DOHH2 (cell line): ENCODE measurements around the gene FOXP4.

Experiments used
- H3F3A ChIP-seq: fragments of 200-600 bp; sonication (generic), shearing (Covaris generic); 2 replicates; pipeline ENCODE4 v1.6.0; 2016; ENCODE audit warnings: antibody characterized with exemption, mild to moderate bottlenecking; ENCODE audit not compliant: control insufficient read depth, insufficient read depth
- H3K27ac ChIP-seq: fragments of 200-600 bp; sonication (generic); 2 replicates; pipeline ENCODE4 v1.5.1; 2014; ENCODE audit warnings: low read depth, mild to moderate bottlenecking, low read length, moderate library complexity
- H3K27me3 ChIP-seq: fragments of 200-600 bp; sonication (generic); 2 replicates; pipeline ENCODE4 v1.6.1; 2014; ENCODE audit warnings: mild to moderate bottlenecking, low read length, mixed read lengths; ENCODE audit not compliant: control insufficient read depth
- H3K36me3 ChIP-seq: fragments of 200-600 bp; sonication (generic); 2 replicates; pipeline ENCODE4 v1.6.1; 2014; ENCODE audit warnings: mild to moderate bottlenecking, low read length, moderate library complexity, mixed read lengths; ENCODE audit not compliant: control insufficient read depth
- H3K4me1 ChIP-seq: fragments of 200-600 bp; sonication (generic); 2 replicates; pipeline ENCODE4 v1.6.1; 2014; ENCODE audit warnings: mild to moderate bottlenecking, low read length, mixed read lengths; ENCODE audit not compliant: control insufficient read depth
- H3K4me2 ChIP-seq: fragments of 200-600 bp; sonication (generic); 2 replicates; pipeline ENCODE4 v1.6.0; 2014; ENCODE audit warnings: mild to moderate bottlenecking, low read length, moderate library complexity
- H3K4me3 ChIP-seq: fragments of 200-600 bp; sonication (generic); 2 replicates; pipeline ENCODE4 v1.5.1; 2014; ENCODE audit warnings: mild to moderate bottlenecking, low read length, mixed read lengths
- H3K79me2 ChIP-seq: fragments of 200-600 bp; sonication (generic); 2 replicates; pipeline ENCODE4 v1.6.1; 2014; ENCODE audit warnings: mild to moderate bottlenecking, low read length, mixed read lengths; ENCODE audit not compliant: control insufficient read depth
- H3K9me2 ChIP-seq: fragments of 200-600 bp; sonication (generic); replicated peaks from 2 replicates; pipeline ENCODE4 v1.6.1; 2014; ENCODE audit warnings: mild to moderate bottlenecking, low read length, mixed read lengths; ENCODE audit not compliant: control insufficient read depth
- H3K9me3 ChIP-seq: fragments of 200-600 bp; sonication (generic); 2 replicates; pipeline ENCODE4 v1.6.1; 2014; ENCODE audit warnings: antibody characterized with exemption, low read length, mixed read lengths; ENCODE audit not compliant: control insufficient read depth, insufficient read depth
- H4K20me1 ChIP-seq: fragments of 200-600 bp; sonication (generic); 2 replicates; pipeline ENCODE4 v1.6.0; 2014; ENCODE audit warnings: low read depth, mild to moderate bottlenecking, antibody characterized with exemption, low read length, moderate library complexity; ENCODE audit not compliant: control insufficient read depth, insufficient read depth
- CTCF ChIP-seq: fragments of 200-600 bp; sonication (generic); IDR thresholded peaks from one replicate; pipeline ENCODE4 v1.5.1; 2014; ENCODE audit warnings: antibody characterized with exemption, mild to moderate bottlenecking, low read depth, low read length; ENCODE audit not compliant: poor library complexity, severe bottlenecking
- EZH2phosphoT487 ChIP-seq: fragments of 200-600 bp; sonication (generic); IDR thresholded peaks from 2 replicates; pipeline ENCODE4 v1.6.1; 2017; ENCODE audit warnings: borderline replicate concordance, mild to moderate bottlenecking, antibody characterized with exemption, low read length, moderate library complexity, mixed read lengths

The FOXP4 gene

GRCh38 chr6:41602864-41603608, 56.9 kb downstream of the FOXP4 start:
- Histone ChIP-seq H3F3A (no peaks in the 10 kb centered on the region), H3K27ac (no peak overlapping the region)

GRCh38 chr6:41604006-41604405, 57.8 kb downstream of the FOXP4 start:
- H3K4me3 ChIP-seq: no peak overlapping the region
- H3K36me3 ChIP-seq: no peaks in the 10 kb centered on the region
- no peaks in the 10 kb centered on the region for H4K20me1 ChIP-seq
- H3K9me3 ChIP-seq: no peaks in the 10 kb centered on the region
- no peak for TF ChIP-seq CTCF
- TF ChIP-seq EZH2phosphoT487: no peak
- no peak overlapping the region for H3K4me2 ChIP-seq
- peaks cover 9% of the 10 kb centered on the region for H3K27me3 ChIP-seq
- H3K4me1 ChIP-seq: peaks cover 8% of the 10 kb centered on the region
- no peaks in the 10 kb centered on the region for H3K79me2 ChIP-seq
- H3F3A ChIP-seq: no peaks in the 10 kb centered on the region
- H3K27ac ChIP-seq: no peak overlapping the region
- no peaks in the 10 kb centered on the region for H3K9me2 ChIP-seq

More at GRCh38 chr6:41602864-41603608, 56.9 kb downstream of the FOXP4 start:
- no peaks in the 10 kb centered on the region for H3K9me3 ChIP-seq
- peak overlapping the region; percentile 60 for H3K4me3 ChIP-seq
- no peaks in the 10 kb centered on the region for H3K36me3 ChIP-seq
- H3K4me2 ChIP-seq: peak overlapping the region; percentile 74
- H3K4me1 ChIP-seq: peaks cover 8% of the 10 kb centered on the region
- TF ChIP-seq EZH2phosphoT487: no peak
- peak; percentile 91 for TF ChIP-seq CTCF
- no peaks in the 10 kb centered on the region for H3K79me2 ChIP-seq
- peaks cover 7% of the 10 kb centered on the region for H3K27me3 ChIP-seq
- H3K9me2 ChIP-seq: no peaks in the 10 kb centered on the region
- H4K20me1 ChIP-seq: no peaks in the 10 kb centered on the region

GRCh38 chr6:41605649-41606048, 59.5 kb downstream of the FOXP4 start:
- Histone ChIP-seq H3F3A (no peaks in the 10 kb centered on the region), H3K27me3 (peaks cover 9% of the 10 kb centered on the region), H3K27ac (no peak overlapping the region), H3K4me2 (no peak overlapping the region), H3K79me2 (no peaks in the 10 kb centered on the region), H3K4me1 (peaks cover 8% of the 10 kb centered on the region), H3K4me3 (no peak overlapping the region), H3K36me3 (no peaks in the 10 kb centered on the region), H4K20me1 (no peaks in the 10 kb centered on the region), H3K9me3 (no peaks in the 10 kb centered on the region), H3K9me2 (no peaks in the 10 kb centered on the region)
- no peak for TF ChIP-seq EZH2phosphoT487
- no peak for TF ChIP-seq CTCF
